HepG2 (cell line): ENCODE measurements around the gene DNAJB2. TPM values are rescaled to one million over a fixed set of nuclear protein-coding genes. Genes with fewer than 3 reads are reported as not detected.

ENCODE experiments used
- ARHGAP35 ChIP-seq: sonication (generic); formaldehyde crosslinking; IDR thresholded peaks from 2 replicates; pipeline ENCODE4 v1.9.0; 2022; ENCODE audit warnings: mild to moderate bottlenecking, inconsistent platforms, moderate library complexity, missing genetic modification reagents, borderline replicate concordance
- ATF7-NPFF ChIP-seq: sonication (generic); formaldehyde crosslinking; IDR thresholded peaks from 2 replicates; pipeline ENCODE4 v1.8.1; 2023; ENCODE audit warnings: mild to moderate bottlenecking, low read depth, missing genetic modification reagents, moderate library complexity
- DMAP1 ChIP-seq: IDR thresholded peaks from 2 replicates; pipeline ENCODE4 v1.6.1; 2016
- EED ChIP-seq: sonication (generic); formaldehyde crosslinking; IDR thresholded peaks from 2 replicates; pipeline ENCODE4 v1.5.0; 2020; ENCODE audit warnings: mild to moderate bottlenecking, missing genetic modification reagents
- ERF ChIP-seq: IDR thresholded peaks from 2 replicates; pipeline ENCODE4 v1.6.1; 2018; ENCODE audit warnings: missing biosample characterization, missing genetic modification reagents
- HDAC1 ChIP-seq: sonication (generic); formaldehyde crosslinking; IDR thresholded peaks from 2 replicates; pipeline ENCODE4 v1.5.1; 2020; ENCODE audit warnings: mild to moderate bottlenecking, missing genetic modification reagents
- HDAC6 ChIP-seq: fragments of 200-600 bp; sonication (generic); IDR thresholded peaks from 2 replicates; pipeline ENCODE4 v1.7.0; 2017; ENCODE audit warnings: mild to moderate bottlenecking, antibody characterized with exemption, low read length, low read depth
- HNF4A ChIP-seq: sonication (generic); formaldehyde crosslinking; IDR thresholded peaks from 2 replicates; pipeline ENCODE4 v1.4.0; 2020; ENCODE audit warnings: missing genetic modification reagents
- ISL2 ChIP-seq: sonication (generic); formaldehyde crosslinking; IDR thresholded peaks from 2 replicates; pipeline ENCODE4 v1.5.0; 2020; ENCODE audit warnings: missing genetic modification reagents
- JUNB ChIP-seq: sonication (generic); formaldehyde crosslinking; IDR thresholded peaks from 2 replicates; pipeline ENCODE4 v1.8.0; 2022; ENCODE audit warnings: missing genetic modification reagents, mild to moderate bottlenecking, borderline replicate concordance
- KLF13 ChIP-seq: sonication (generic); formaldehyde crosslinking; IDR thresholded peaks from 2 replicates; pipeline ENCODE4 v1.4.0; 2020; ENCODE audit warnings: mild to moderate bottlenecking, missing genetic modification reagents
- MXD3 ChIP-seq: IDR thresholded peaks from 2 replicates; pipeline ENCODE4 v1.6.1; 2016; ENCODE audit warnings: mild to moderate bottlenecking, missing biosample characterization, missing genetic modification reagents
- NFYB ChIP-seq: sonication (generic); formaldehyde crosslinking; IDR thresholded peaks from 2 replicates; pipeline ENCODE4 v1.4.0; 2020; ENCODE audit warnings: missing genetic modification reagents
- NKX3-1 ChIP-seq: sonication (generic); formaldehyde crosslinking; IDR thresholded peaks from 2 replicates; pipeline ENCODE4 v1.5.0; 2020; ENCODE audit warnings: missing genetic modification reagents
- NR2F1 ChIP-seq, 2 experiments: fragments of 450-650 bp in 1 of 2; formaldehyde crosslinking in 1 of 2; IDR thresholded peaks; 2 replicates each; pipeline versions ENCODE4 v1.5.0 to v1.6.1; 2016 to 2020; ENCODE audit warnings: mild to moderate bottlenecking in 1 of 2, missing compliant biosample characterization in 1 of 2, missing genetic modification reagents in 1 of 2, moderate library complexity in 1 of 2
- SPEN ChIP-seq: sonication (generic); formaldehyde crosslinking; IDR thresholded peaks from 2 replicates; pipeline ENCODE4 v1.5.1; 2020; ENCODE audit warnings: low read depth, mild to moderate bottlenecking, missing genetic modification reagents
- TBP ChIP-seq: sonication (generic); formaldehyde crosslinking; IDR thresholded peaks from 2 replicates; pipeline ENCODE4 v1.5.0; 2020; ENCODE audit warnings: missing genetic modification reagents
- ZNF101 ChIP-seq: sonication (generic); formaldehyde crosslinking; IDR thresholded peaks from 2 replicates; pipeline ENCODE4 v1.4.0; 2020; ENCODE audit warnings: mild to moderate bottlenecking, low read depth, missing genetic modification reagents, borderline replicate concordance
- ZNF136 ChIP-seq: sonication (generic); formaldehyde crosslinking; IDR thresholded peaks from 2 replicates; pipeline ENCODE4 v1.8.1; 2022; ENCODE audit warnings: low read depth, mild to moderate bottlenecking, moderate library complexity, missing genetic modification reagents
- ZNF256 ChIP-seq: sonication (generic); formaldehyde crosslinking; conservative IDR thresholded peaks from 2 replicates; pipeline ENCODE4 v1.4.0; 2020; ENCODE audit warnings: missing genetic modification reagents
- ZNF383 ChIP-seq: sonication (generic); formaldehyde crosslinking; IDR thresholded peaks from 2 replicates; pipeline ENCODE4 v1.4.0; 2020; ENCODE audit warnings: missing genetic modification reagents, mild to moderate bottlenecking, borderline replicate concordance
- ZNF431 ChIP-seq: sonication (generic); formaldehyde crosslinking; IDR thresholded peaks from 2 replicates; pipeline ENCODE4 v1.9.0; 2022; ENCODE audit warnings: missing genetic modification reagents, low read depth, mild to moderate bottlenecking, borderline replicate concordance
- ZNF543 ChIP-seq: sonication (generic); formaldehyde crosslinking; IDR thresholded peaks from 2 replicates; pipeline ENCODE4 v1.4.0; 2020; ENCODE audit warnings: mild to moderate bottlenecking, missing genetic modification reagents
- ZNF558 ChIP-seq: sonication (generic); formaldehyde crosslinking; IDR thresholded peaks from 2 replicates; pipeline ENCODE4 v1.9.0; 2022; ENCODE audit warnings: mild to moderate bottlenecking, missing genetic modification reagents, borderline replicate concordance
- polyA plus RNA-seq, 8 experiments: library from polyadenylated mRNA; depleted of rRNA in 3 of 8; stranded (reverse) in 7 of 8; unstranded in 1 of 8; fragments of >200 nt; fragmentation: Illumina TruSeq in 4 of 8; extraction: Trizol in 4 of 8; gene quantifications; 2 replicates each; pipeline versions ENCODE4 v1.2.1 to v1.2.3, GENCODE V29; 2011 to 2016; ENCODE audit warnings: low read depth in 4 of 8, missing spikeins in 1 of 8, mixed read lengths in 1 of 8; ENCODE audit not compliant: insufficient read depth in 1 of 8
- total RNA-seq, 5 experiments: library from RNA; depleted of rRNA; stranded (reverse); fragments of >200 nt; fragmentation: Illumina TruSeq; extraction: Trizol; gene quantifications; 2 replicates each; pipeline ENCODE4 v1.2.3, GENCODE V29; 2016; ENCODE audit warnings: low read depth in 1 of 5
- TF ChIP-seq, protein P1 (sequence below): sonication (generic); formaldehyde crosslinking; IDR thresholded peaks from 2 replicates; pipeline ENCODE4 v1.5.1; 2020; ENCODE audit warnings: missing genetic modification reagents, mild to moderate bottlenecking, borderline replicate concordance
- TF ChIP-seq, protein P2 (sequence below): sonication (generic); formaldehyde crosslinking; IDR thresholded peaks from 2 replicates; pipeline ENCODE4 v1.5.0; 2020; ENCODE audit warnings: missing genetic modification reagents

Gene DNAJB2
- total and polyA plus RNA-seq, 2 of the 13 experiments (the other 11 are each of a cell fraction or from before 2014, with no cell fraction given): 21.3 to 31.1 TPM

DNA sequence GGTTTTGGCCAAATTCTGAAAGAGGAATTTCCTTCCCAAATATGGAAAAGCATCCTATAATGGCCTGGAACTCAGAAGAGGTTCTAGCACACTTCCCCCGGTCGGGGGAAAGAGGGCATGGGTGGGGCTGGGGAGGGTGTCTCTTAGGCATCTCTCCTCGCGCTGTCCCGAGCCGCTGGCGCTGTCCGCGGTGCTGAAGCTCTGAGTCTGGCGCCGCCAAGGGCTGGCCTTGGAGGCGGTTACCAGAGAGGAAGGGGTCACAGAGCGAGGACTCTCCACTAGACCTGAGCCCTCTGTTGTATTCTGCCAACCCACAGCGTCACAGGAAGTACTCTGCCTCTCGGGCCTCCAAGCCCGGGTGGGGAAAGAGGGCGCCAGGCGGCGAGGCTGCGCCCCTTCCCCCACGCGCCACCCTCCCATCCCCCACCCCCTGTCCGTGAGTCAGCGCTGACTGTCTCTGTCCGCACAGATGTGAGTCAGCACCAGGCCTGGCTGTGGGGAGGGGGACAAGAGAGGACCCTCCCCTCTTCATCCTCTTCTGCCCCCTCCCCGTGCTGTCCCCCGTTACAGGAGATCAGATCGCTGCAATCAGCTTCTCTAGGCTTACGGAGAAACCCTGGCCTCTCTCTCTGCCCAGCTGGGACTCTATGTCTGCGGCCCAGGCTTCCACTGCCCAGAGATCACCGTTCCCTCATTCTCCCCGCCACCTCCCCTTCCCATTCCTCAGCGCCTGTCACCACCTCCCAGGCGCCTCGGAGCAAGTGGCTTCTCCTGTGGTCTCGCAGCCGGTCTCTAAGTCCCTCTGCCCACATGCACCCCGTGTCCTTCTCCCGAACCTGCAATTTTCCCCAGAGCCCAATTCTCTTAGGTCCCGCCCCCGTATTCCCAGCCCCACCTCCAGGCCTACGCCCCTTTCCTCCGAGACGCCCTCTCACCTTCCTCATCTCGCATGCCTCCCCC lies 29.3 kb downstream of the DNAJB2 start (continued):
- TF ChIP-seq, protein P1, sequence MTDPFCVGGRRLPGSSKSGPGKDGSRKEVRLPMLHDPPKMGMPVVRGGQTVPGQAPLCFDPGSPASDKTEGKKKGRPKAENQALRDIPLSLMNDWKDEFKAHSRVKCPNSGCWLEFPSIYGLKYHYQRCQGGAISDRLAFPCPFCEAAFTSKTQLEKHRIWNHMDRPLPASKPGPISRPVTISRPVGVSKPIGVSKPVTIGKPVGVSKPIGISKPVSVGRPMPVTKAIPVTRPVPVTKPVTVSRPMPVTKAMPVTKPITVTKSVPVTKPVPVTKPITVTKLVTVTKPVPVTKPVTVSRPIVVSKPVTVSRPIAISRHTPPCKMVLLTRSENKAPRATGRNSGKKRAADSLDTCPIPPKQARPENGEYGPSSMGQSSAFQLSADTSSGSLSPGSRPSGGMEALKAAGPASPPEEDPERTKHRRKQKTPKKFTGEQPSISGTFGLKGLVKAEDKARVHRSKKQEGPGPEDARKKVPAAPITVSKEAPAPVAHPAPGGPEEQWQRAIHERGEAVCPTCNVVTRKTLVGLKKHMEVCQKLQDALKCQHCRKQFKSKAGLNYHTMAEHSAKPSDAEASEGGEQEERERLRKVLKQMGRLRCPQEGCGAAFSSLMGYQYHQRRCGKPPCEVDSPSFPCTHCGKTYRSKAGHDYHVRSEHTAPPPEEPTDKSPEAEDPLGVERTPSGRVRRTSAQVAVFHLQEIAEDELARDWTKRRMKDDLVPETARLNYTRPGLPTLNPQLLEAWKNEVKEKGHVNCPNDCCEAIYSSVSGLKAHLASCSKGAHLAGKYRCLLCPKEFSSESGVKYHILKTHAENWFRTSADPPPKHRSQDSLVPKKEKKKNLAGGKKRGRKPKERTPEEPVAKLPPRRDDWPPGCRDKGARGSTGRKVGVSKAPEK: no peak
- TF ChIP-seq JUNB (CRISPR knock-in tag): peak; percentile 63
- TF ChIP-seq ARHGAP35 (CRISPR knock-in tag): peak; percentile 92; the same call in 1 of the 2 replicates
- peak; percentile 99 for TF ChIP-seq MXD3 (CRISPR knock-in tag)
- TF ChIP-seq ZNF431: peak; percentile 93
- TF ChIP-seq NFYB (CRISPR knock-in tag): peak; percentile 57
- no peak for TF ChIP-seq TBP (CRISPR knock-in tag)
- peak; percentile 83; the same call in 1 of the 2 replicates for TF ChIP-seq ZNF543 (CRISPR knock-in tag)
- TF ChIP-seq NKX3-1 (CRISPR knock-in tag): peak; percentile 99
- TF ChIP-seq ZNF256 (CRISPR knock-in tag): peak; percentile 99
- TF ChIP-seq ZNF383: no peak
- TF ChIP-seq ERF (CRISPR knock-in tag): peak; percentile 99
- TF ChIP-seq DMAP1 (CRISPR knock-in tag): no peak
- TF ChIP-seq HDAC6: no peak
- TF ChIP-seq ZNF136 (CRISPR knock-in tag): no peak
- peak; percentile 74; the same call in 1 of the 2 replicates for TF ChIP-seq ZNF101 (CRISPR knock-in tag)
- TF ChIP-seq ISL2 (CRISPR knock-in tag): peak; percentile 89
- TF ChIP-seq HNF4A: no peak
- TF ChIP-seq SPEN (CRISPR knock-in tag): 0 out of 2 replicates have a peak, but pooled peaks have one; percentile 49
- TF ChIP-seq NR2F1 (CRISPR knock-in tag; IDR thresholded peaks at IDR 0.05): peak in 1 of 2 experiments; percentile 39; a peak in 1 of 4 replicates
- TF ChIP-seq HDAC1: 0 out of 2 replicates have a peak, but pooled peaks have one; percentile 17
- TF ChIP-seq ZNF558 (CRISPR knock-in tag): peak; percentile 98; the same call in 1 of the 2 replicates
- no peak for TF ChIP-seq KLF13 (CRISPR knock-in tag)
- peak; percentile 77 for TF ChIP-seq EED (CRISPR knock-in tag)
- peak; percentile 81; the same call in 1 of the 2 replicates for TF ChIP-seq ATF7-NPFF (CRISPR knock-in tag)
- TF ChIP-seq, protein P2, sequence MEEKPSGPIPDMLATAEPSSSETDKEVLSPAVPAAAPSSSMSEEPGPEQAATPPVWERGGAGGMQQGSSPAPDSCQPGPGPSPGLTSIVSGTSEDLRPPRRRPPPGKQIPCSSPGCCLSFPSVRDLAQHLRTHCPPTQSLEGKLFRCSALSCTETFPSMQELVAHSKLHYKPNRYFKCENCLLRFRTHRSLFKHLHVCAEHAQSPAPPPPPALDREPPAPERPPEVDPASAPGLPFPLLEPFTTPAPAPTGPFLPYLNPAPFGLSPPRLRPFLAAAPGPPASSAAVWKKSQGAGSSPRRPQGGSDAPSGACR (CRISPR knock-in tag): peak; percentile 70; the same call in 1 of the 2 replicates
